ENCODE results near the gene WFDC10B. TPM values are rescaled to one million over a fixed set of nuclear protein-coding genes. Genes with fewer than 3 reads are reported as not detected.

Gene WFDC10B
- total RNA-seq (2021): not detected in 2 replicates
- long read RNA-seq, partial matches to known transcripts: 0 of 2 reads
- long read RNA-seq, other reads (novel, unspliced or antisense): 2 of 2 reads

- Histone ChIP-seq H3K9me3 (ENCODE audit: control insufficient read depth, low read depth, low read length) (no peaks in the 10 kb centered on the region), H3K18ac (ENCODE audit: insufficient read length, low read depth, low read length) (no peak within 1 kb of the TSS), H4K5ac (ENCODE audit: insufficient read length, low read depth, low read length) (no peak within 1 kb of the TSS), H3K79me1 (ENCODE audit: insufficient read depth, low read depth, low read length, poor library complexity, severe bottlenecking) (no peaks in the 10 kb centered on the region), H2BK120ac (ENCODE audit: low read depth, low read length, poor library complexity, severe bottlenecking) (no peak within 1 kb of the TSS), H3K27me3 (ENCODE audit: insufficient read depth, low read length) (no peaks in the 10 kb centered on the region), H2BK20ac (ENCODE audit: low read depth, low read length, poor library complexity, severe bottlenecking) (no peak within 1 kb of the TSS), H3K23me2 (ENCODE audit: insufficient read length, low read depth, low read length, poor library complexity, severe bottlenecking) (no peaks in the 10 kb centered on the region), H3K4me2 (ENCODE audit: insufficient read depth, insufficient read length, low read length) (no peak within 1 kb of the TSS), H4K8ac (replicated peaks; ENCODE audit: insufficient read length, low read depth, low read length) (no peak within 1 kb of the TSS), H2AFZ (ENCODE audit: low read length) (no peak within 1 kb of the TSS), H3K9ac (ENCODE audit: extremely low read depth, insufficient read length, low read length) (no peak within 1 kb of the TSS), H2BK12ac (ENCODE audit: insufficient read length, low read depth, low read length) (no peak within 1 kb of the TSS), H2AK5ac (ENCODE audit: insufficient read length, low read length) (no peak within 1 kb of the TSS), H3T11ph (ENCODE audit: low read length) (no peak within 1 kb of the TSS), H3K4me1 (ENCODE audit: insufficient read depth, low read length) (no peaks in the 10 kb centered on the region), H4K20me1 (ENCODE audit: control insufficient read depth, insufficient read depth, insufficient read length) (no peaks in the 10 kb centered on the region), H2BK15ac (ENCODE audit: low read depth, low read length) (no peak within 1 kb of the TSS), H3K79me2 (ENCODE audit: insufficient read depth, low read length) (no peaks in the 10 kb centered on the region), H3K23ac (ENCODE audit: insufficient read length, low read depth, low read length) (no peak within 1 kb of the TSS), H3K27ac (ENCODE audit: insufficient read length, low read depth, low read length) (no peak within 1 kb of the TSS), H4K91ac (ENCODE audit: insufficient read length, low read depth, low read length) (no peak within 1 kb of the TSS), H2BK5ac (ENCODE audit: insufficient read length, low read length) (no peak within 1 kb of the TSS), H3K4ac (ENCODE audit: low read depth, low read length) (no peak within 1 kb of the TSS), H3K56ac (ENCODE audit: insufficient read length, low read depth, low read length) (no peak within 1 kb of the TSS), H3K14ac (ENCODE audit: insufficient read depth, low read length) (no peak within 1 kb of the TSS)
- no CpG with 5 or more reads among the region's 1 CpG for WGBS (ENCODE audit: extremely low coverage, insufficient read length, low lambda C conversion rate)
- H3K9me3 Mint-ChIP-seq: no peaks in the 10 kb centered on the region; a peak in 1 of 5 replicates
- H3K27me3 Mint-ChIP-seq (ENCODE audit: low read depth): no peaks in the 10 kb centered on the region
- no peak for DNase-seq
- no peak within 1 kb of the TSS for H3K4me3 Mint-ChIP-seq
- H3K36me3 Mint-ChIP-seq (ENCODE audit: insufficient read depth in 1 of 3, low read depth in 3 of 3): peaks cover 0 to 2% (median 0%) of the 10 kb centered on the region in 3 experiments; a peak in 2 of 7 replicates
- TF ChIP-seq CTCF (conservative IDR thresholded peaks at IDR 0.05): no peak
- no peaks in the 10 kb centered on the region for H3K4me1 Mint-ChIP-seq
- H3K27ac Mint-ChIP-seq: peak within 1 kb of the TSS in 1 of 3 experiments; percentile 94; a peak in 2 of 7 replicates
Measured at GRCh38 chr20:45704969-45705637, at the start of gene WFDC10B. Gene WFDC10B (minus strand): TSS chr20:45705019. CDS start chr20:45685992, 19,027 bp downstream.
